GM21825 (cell line): ENCODE data around the gene ARHGAP10.
A peak's percentile ranks its signal among the peaks of the same experiment; 100 is the strongest.
"Not testable (repeated sequence)": the region's sequence is repeated elsewhere in the genome, so short reads cannot be mapped to it uniquely, and the experiment has no call there.

Source experiments
- ATAC-seq: cut with Tn5 transposase; IDR thresholded peaks from one replicate; pipeline ENCODE4 v1.9.1; 2021; ENCODE audit warnings: mild to moderate bottlenecking, moderate library complexity; ENCODE audit not compliant: unreplicated experiment

ARHGAP10 gene

GRCh38 chr4:147975933-147976928 lies 244.3 kb downstream of the ARHGAP10 start:
- no peak for ATAC-seq

- no peak for ATAC-seq
These were observed 248.7 kb downstream of the ARHGAP10 start for GRCh38 chr4:147980586-147980985.

- peak; percentile 82 for ATAC-seq
These were observed 249.4 kb downstream of the ARHGAP10 start for GRCh38 chr4:147981305-147981704.

GRCh38 chr4:147984065-147984777 lies 252.3 kb downstream of the ARHGAP10 start:
- ATAC-seq = no peak

- ATAC-seq = no peak
These were observed 252.9 kb downstream of the ARHGAP10 start for GRCh38 chr4:147984778-147985138.

- ATAC-seq = no peak
These were observed 253.5 kb downstream of the ARHGAP10 start for GRCh38 chr4:147985376-147985775.

- no peak for ATAC-seq
These were observed 255.4 kb downstream of the ARHGAP10 start for GRCh38 chr4:147987252-147987651.

GRCh38 chr4:147991543-147992283 lies 259.8 kb downstream of the ARHGAP10 start:
- ATAC-seq = no peak

GRCh38 chr4:147994076-147994475 lies 262.2 kb downstream of the ARHGAP10 start:
- ATAC-seq = no peak

GRCh38 chr4:147994491-147995385 lies 262.9 kb downstream of the ARHGAP10 start:
- no peak for ATAC-seq

- ATAC-seq = no peak
These were observed 265.0 kb downstream of the ARHGAP10 start for GRCh38 chr4:147996859-147997258.

- ATAC-seq = not testable (repeated sequence)
These were observed 268.1 kb downstream of the ARHGAP10 start for GRCh38 chr4:148000038-148000437.

- ATAC-seq = no peak
These were observed 272.5 kb downstream of the ARHGAP10 start for GRCh38 chr4:148004228-148004857.

GRCh38 chr4:148006001-148006400 lies 274.1 kb downstream of the ARHGAP10 start:
- no peak for ATAC-seq

GRCh38 chr4:148007314-148007760 lies 275.4 kb downstream of the ARHGAP10 start:
- no peak for ATAC-seq

- ATAC-seq = no peak
These were observed 275.9 kb downstream of the ARHGAP10 start for GRCh38 chr4:148007792-148008191.

- no peak for ATAC-seq
These were observed 283.2 kb downstream of the ARHGAP10 start for GRCh38 chr4:148015058-148015457.

- no peak for ATAC-seq
These were observed 283.6 kb downstream of the ARHGAP10 start for GRCh38 chr4:148015468-148015867.

GRCh38 chr4:148016063-148016637 lies 284.3 kb downstream of the ARHGAP10 start:
- ATAC-seq = no peak
